GM06990 (cell line): ENCODE measurements around the gene EDA.

ENCODE experiments used
- DNase-seq: peaks from one replicate; pipeline ENCODE4 v3.0.0-alpha.2; 2011; ENCODE audit not compliant: insufficient read length; ENCODE audit errors: extremely low read depth
- H3K27me3 ChIP-seq: replicated peaks from 2 replicates; pipeline ENCODE4 v1.6.0; 2011; ENCODE audit warnings: low read length; ENCODE audit not compliant: control insufficient read depth, insufficient read depth
- H3K36me3 ChIP-seq: 2 replicates; pipeline ENCODE4 v1.5.1; 2011; ENCODE audit warnings: low read length; ENCODE audit not compliant: control insufficient read depth, insufficient read depth
- H3K4me3 ChIP-seq: replicated peaks from 2 replicates; pipeline ENCODE4 v1.5.1; 2011; ENCODE audit warnings: low read depth, mild to moderate bottlenecking, control low read depth, low read length
- TF ChIP-seq, protein P1 (sequence below): IDR thresholded peaks from 2 replicates; pipeline ENCODE4 v1.5.1; 2011; ENCODE audit warnings: low read length, control low read depth, mild to moderate bottlenecking, inconsistent platforms; ENCODE audit not compliant: insufficient read depth, poor library complexity, severe bottlenecking

Gene EDA

DNA sequence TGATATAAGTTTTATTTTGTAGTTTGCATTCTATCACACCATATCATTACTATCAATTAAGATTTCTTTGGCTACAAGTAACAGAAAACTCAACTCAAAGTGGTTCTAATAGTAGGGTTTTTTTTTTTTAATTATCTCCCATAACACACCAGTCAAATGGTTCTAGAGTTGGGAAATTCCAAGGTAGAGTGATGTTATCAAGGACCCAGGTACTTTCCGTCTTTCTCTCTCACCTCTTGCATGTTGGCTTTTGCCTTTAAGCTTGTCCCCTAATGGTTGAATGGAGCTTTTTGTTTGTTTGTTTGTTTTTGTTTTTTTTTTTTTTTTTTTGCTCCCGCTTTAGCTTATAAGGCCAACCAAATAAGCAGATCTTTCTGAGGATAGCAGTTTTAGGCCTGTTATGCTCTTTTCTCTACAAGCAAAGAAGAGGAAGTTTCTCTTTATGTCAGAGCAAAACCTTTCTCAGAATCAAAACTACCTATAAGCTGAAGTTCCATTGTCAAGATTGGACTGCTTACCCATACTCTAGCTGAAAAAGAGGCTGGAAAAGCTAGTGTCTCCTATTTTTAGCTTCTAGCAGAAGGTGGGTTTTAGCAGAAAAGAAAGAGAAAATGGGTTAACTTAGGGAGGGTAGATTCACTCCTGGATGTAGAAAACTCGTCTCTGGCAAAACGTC, 177.5 kb downstream of the EDA start:
- DNase-seq = peak; percentile 17
- Histone ChIP-seq H3K4me3 (no peak overlapping the region), H3K36me3 (no peaks in the 10 kb centered on the region), H3K27me3 (no peaks in the 10 kb centered on the region)
- TF ChIP-seq, protein P1, sequence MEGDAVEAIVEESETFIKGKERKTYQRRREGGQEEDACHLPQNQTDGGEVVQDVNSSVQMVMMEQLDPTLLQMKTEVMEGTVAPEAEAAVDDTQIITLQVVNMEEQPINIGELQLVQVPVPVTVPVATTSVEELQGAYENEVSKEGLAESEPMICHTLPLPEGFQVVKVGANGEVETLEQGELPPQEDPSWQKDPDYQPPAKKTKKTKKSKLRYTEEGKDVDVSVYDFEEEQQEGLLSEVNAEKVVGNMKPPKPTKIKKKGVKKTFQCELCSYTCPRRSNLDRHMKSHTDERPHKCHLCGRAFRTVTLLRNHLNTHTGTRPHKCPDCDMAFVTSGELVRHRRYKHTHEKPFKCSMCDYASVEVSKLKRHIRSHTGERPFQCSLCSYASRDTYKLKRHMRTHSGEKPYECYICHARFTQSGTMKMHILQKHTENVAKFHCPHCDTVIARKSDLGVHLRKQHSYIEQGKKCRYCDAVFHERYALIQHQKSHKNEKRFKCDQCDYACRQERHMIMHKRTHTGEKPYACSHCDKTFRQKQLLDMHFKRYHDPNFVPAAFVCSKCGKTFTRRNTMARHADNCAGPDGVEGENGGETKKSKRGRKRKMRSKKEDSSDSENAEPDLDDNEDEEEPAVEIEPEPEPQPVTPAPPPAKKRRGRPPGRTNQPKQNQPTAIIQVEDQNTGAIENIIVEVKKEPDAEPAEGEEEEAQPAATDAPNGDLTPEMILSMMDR = no peak

DNA sequence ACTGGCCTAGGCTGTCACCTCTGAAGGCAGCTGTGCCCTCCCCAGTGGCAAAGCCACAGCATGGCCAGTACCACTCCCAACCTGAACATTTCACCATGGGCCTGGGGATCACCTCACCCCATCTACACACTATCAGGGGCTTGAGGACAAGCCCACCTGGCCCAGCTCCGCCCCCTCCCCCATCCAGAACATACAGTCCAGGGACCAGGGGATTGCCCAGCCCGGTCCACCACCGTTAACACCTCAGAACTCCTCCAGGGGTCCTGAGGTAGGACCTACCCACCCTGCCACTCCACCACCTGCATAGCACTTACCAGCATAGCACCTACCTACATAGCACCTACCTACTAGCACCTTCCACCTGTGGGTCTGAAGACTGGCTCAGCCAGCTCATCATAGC, 179.8 kb downstream of the EDA start:
- Histone ChIP-seq H3K4me3 (no peak overlapping the region), H3K27me3 (no peaks in the 10 kb centered on the region), H3K36me3 (no peaks in the 10 kb centered on the region)
- TF ChIP-seq, protein P1 = no peak
- no peak for DNase-seq

DNA sequence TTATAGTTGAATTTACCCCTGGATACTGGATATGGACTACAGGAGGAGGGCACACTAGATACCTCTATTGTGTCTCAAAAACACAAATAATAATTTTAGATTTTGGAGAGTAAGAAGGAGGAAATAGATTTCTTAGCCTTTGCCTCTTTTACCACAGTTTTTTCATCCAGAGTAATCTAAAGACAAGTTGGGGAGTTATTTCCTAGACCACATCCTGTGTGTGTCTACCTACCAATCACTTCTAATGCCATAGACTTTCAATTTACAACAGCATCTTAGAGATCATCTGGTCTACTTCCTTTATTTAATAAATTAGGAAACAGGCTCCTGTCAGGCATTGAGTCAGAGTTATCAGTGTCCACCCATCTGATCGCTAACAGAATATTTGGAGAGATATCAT, 191.5 kb downstream of the EDA start:
- Histone ChIP-seq H3K4me3 (no peak overlapping the region), H3K36me3 (no peaks in the 10 kb centered on the region), H3K27me3 (no peaks in the 10 kb centered on the region)
- TF ChIP-seq, protein P1 = no peak
- DNase-seq = no peak

DNA sequence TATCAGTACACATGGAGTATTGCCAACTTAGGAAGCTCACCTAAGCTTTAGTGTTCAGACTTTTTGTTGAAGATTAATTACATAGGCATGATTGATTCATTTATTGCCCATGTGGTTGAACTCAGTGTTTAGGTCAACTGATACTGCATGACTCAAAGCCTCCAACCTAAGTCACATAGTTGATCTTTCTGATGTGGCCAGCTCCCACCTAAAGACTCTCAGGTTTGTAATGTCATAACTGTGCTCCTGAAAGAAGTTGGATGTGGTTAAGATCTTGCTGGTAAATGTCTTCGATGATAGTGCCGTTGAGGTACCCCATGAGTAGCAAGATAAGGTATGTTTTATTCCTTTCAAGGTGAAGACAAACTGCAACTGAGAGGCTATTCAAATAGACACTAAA, 192.5 kb downstream of the EDA start:
- TF ChIP-seq, protein P1 = no peak
- H3K27me3 ChIP-seq = no peaks in the 10 kb centered on the region

DNA sequence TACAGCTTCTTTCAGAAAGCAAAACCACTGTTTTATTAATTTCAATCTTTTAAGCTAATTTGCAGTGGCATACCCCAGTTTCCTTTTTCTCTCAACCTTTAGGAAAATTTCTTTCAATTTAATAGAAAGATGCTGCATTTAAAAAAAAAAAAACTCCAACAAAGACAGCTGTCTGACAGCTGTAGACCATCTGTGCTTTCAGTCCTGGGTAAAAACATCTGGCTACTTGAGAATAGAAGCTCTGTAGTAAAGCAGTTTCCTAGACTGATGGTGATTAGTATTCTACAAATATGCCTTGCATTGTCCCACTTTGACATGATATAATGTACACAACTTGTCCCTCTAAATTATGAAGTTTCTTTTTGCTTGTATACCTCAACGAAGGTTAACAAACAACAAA, 197.8 kb downstream of the EDA start:
- H3K4me3 ChIP-seq = no peak overlapping the region
- no peak for DNase-seq
- H3K36me3 ChIP-seq = no peaks in the 10 kb centered on the region
- H3K27me3 ChIP-seq = no peaks in the 10 kb centered on the region
- TF ChIP-seq, protein P1 = no peak

More for the DNA sequence above, 192.5 kb downstream of the EDA start:
- Histone ChIP-seq H3K36me3 (no peaks in the 10 kb centered on the region), H3K4me3 (no peak overlapping the region)
- no peak for DNase-seq

DNA sequence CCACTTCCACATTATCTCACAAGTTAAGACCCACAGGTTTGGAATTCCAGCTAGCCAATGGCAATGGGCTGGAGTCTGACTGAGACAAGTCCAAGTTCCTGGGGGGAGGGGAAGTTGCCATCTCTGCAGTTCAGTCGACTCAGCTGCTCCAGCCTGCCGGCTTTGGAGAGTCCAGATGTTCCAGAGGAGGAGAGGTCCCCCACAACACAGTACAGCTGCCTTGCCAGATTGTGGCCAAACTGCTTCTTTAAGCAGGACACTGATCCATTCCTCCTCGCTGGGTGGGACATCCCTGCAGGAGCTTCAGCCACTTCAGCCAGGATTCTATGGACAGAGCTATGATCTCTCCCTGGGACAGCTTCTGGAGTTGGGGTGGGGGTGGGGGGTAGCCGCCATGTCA, 199.2 kb downstream of the EDA start:
- TF ChIP-seq, protein P1 = no peak
- DNase-seq = no peak
- no peaks in the 10 kb centered on the region for H3K36me3 ChIP-seq
- no peaks in the 10 kb centered on the region for H3K27me3 ChIP-seq
- no peak overlapping the region for H3K4me3 ChIP-seq
